Measurements from ENCODE around the gene MYRIP.

Gene MYRIP

DNA sequence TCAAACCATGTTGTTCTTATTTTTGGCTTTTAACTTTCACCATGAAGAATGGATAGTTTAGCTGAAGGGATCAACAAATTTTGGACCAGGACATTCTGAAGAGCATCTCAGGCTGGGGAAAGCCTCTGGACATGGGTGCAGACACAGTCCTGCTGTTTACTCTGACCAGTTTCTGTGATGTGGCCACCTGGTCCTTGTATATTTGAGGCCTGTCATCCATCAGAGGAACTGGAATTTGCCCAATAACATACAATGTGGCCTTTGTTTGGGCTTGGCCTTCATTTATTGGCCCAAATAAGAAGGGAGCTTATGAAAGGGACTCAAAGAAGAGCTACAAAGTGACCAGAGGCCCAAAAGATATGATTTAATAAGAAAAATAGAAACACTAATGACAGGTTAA lies 127.9 kb downstream of the MYRIP start:
- no peak for DNase-seq (ENCODE audit: extremely low spot score)
- ChIA-PET CTCF (no interaction called here), POLR2A (no interaction called here)
- TF ChIP-seq, protein P1, sequence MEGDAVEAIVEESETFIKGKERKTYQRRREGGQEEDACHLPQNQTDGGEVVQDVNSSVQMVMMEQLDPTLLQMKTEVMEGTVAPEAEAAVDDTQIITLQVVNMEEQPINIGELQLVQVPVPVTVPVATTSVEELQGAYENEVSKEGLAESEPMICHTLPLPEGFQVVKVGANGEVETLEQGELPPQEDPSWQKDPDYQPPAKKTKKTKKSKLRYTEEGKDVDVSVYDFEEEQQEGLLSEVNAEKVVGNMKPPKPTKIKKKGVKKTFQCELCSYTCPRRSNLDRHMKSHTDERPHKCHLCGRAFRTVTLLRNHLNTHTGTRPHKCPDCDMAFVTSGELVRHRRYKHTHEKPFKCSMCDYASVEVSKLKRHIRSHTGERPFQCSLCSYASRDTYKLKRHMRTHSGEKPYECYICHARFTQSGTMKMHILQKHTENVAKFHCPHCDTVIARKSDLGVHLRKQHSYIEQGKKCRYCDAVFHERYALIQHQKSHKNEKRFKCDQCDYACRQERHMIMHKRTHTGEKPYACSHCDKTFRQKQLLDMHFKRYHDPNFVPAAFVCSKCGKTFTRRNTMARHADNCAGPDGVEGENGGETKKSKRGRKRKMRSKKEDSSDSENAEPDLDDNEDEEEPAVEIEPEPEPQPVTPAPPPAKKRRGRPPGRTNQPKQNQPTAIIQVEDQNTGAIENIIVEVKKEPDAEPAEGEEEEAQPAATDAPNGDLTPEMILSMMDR (IDR thresholded peaks at IDR 0.05; ENCODE audit: control extremely low read depth, extremely low read depth, low read depth, missing control alignments), result no peak

DNA sequence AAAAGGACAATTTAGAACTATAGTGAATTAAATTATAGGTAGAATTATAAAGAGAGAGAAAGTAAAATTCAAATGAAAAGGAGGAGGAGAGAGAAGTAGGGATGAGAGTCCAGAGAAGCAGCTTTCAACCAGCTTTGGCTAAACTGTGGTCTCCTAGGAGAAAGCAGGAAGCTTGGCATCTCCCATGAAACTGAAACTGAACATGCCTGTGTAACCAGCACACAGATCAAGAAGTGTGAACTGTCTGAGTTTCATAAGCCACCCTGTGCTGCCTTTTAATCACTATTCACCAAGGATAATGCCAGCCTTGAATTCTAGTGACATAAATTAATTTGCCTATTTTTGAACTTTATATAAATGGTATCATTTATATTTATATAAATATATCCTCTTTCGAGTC lies 128.5 kb downstream of the MYRIP start:
- ChIA-PET CTCF (no interaction called here), POLR2A (no interaction called here)
- TF ChIP-seq, protein P1 (IDR thresholded peaks at IDR 0.05; ENCODE audit: control extremely low read depth, extremely low read depth, low read depth, missing control alignments), result no peak
- DNase-seq (ENCODE audit: extremely low spot score), result no peak

DNA sequence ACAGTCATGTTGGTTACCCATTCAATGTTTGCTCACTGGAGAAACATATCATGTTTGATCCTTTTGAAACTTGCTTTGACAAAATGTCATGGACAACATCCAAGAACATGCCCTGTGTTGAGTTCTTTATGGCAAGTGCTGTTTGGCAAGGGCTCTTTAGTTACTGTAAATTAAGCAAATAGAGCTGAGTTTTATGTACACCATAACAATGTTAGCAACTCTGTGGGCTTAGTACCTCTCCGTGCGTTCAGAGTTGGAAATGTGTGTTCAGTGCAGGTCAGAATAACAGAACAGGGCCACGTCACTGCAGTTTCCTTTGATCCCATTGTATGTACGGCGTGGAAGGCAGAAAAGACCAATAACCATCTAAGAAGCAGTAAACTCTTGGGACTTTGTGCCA lies 132.5 kb downstream of the MYRIP start:
- TF ChIP-seq, protein P1 (IDR thresholded peaks at IDR 0.05; ENCODE audit: control extremely low read depth, extremely low read depth, low read depth, missing control alignments), result no peak
- CTCF ChIA-PET, result no interaction called here
- no peak for DNase-seq (ENCODE audit: extremely low spot score)
- POLR2A ChIA-PET, result no interaction called here

DNA sequence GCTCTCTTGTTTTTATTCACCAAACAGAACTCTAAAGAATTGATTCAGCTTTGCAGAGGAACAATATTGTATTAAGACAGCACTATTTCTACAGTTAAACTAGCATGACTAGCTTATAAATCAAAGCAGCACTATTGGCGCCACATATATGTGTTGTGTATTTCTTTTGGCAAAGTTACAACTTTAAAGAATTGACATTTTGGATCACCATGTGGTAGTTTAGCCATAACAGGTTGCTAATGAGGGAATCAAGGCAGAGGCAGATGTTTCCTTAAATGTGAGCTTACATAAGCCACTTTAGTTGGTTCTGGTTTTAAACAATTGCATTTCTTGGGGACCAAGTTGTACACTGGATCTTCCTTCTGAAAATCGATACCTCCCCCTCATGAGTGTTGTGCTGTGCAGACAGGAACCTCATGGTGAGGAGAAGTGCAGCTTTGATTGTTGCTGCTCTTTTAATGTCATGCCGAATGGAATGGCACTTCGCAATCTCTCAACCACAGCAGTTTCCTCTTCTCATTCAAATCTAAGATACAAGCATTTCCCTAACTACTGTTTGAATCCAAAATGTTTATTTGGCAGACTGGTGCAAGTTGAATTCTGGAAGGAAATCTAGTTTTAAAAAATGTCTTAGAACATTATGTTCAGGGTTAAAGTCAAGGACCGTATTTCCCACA lies 151.2 kb downstream of the MYRIP start:
- no peak for DNase-seq (ENCODE audit: extremely low spot score)
- CTCF ChIA-PET, result no interaction called here
- POLR2A ChIA-PET, result no interaction called here
- TF ChIP-seq, protein P1 (IDR thresholded peaks at IDR 0.05; ENCODE audit: control extremely low read depth, extremely low read depth, low read depth, missing control alignments), result no peak

DNA sequence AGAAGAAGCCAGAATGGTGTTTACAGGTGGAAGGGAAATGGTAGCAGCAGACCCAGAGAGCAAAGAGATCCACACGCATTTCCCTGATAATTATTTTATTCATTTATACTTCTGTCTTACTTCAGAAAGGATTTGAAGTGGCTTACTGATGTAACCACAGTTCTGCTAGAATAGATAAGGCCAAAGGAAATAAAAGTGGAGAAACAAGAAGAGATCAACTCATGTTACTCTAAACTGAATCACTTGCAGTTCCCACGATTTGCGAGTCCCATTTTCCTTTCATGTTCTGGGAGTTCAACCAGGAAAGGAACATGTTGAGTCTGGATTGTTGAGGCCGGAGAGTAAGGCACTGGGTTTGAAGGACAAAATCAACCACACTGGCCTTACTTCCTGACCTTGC lies 151.8 kb downstream of the MYRIP start:
- ChIA-PET CTCF (no interaction called here), POLR2A (no interaction called here)
- DNase-seq (ENCODE audit: extremely low spot score), result no peak
- TF ChIP-seq, protein P1 (IDR thresholded peaks at IDR 0.05; ENCODE audit: control extremely low read depth, extremely low read depth, low read depth, missing control alignments), result no peak

DNA sequence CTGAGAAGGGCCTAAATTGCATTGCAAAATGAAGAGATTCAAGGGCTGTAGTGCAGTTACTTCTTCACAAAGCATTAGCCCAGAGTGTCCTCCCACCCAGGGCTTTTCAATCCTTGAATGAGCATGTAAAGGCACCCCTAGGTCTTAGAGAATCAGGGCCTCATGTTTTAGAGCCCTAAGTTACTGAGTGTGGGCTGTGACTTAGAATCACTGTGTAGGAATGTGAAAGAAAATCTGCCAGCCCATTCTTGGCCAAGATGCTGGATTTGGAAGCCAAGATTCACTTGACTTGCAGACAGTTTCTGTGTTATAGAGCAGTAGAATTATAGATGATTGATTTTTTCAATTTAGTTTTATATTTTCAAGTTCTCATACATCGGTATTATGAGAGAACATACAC lies 153.2 kb downstream of the MYRIP start:
- CTCF ChIA-PET, result interaction anchor here (1.6 kb wide), 1 partner anchor 9 kb away, joined by 5 read pairs; no protein-coding TSS in a partner anchor

More for the DNA sequence above, 153.2 kb downstream of the MYRIP start:
- no peak for DNase-seq (ENCODE audit: extremely low spot score)
- POLR2A ChIA-PET, result no interaction called here
- TF ChIP-seq, protein P1 (IDR thresholded peaks at IDR 0.05; ENCODE audit: control extremely low read depth, extremely low read depth, low read depth, missing control alignments), result no peak

Data from GM10248 (cell line).